HEK293 (cell line): ENCODE measurements around the gene AIF1L.

Experiments used
- CTCF ChIA-PET: fragments of 350-600 bp; formaldehyde crosslinking; extraction: SDS; loops from one replicate; lab custom pipeline; 2021; ENCODE audit warnings: antibody characterized with exemption; lab: Yijun Ruan, JAX
- POLR2A ChIA-PET: fragments of 300-600 bp; formaldehyde crosslinking; extraction: SDS; loops from one replicate; lab custom pipeline; 2020; ENCODE audit warnings: antibody characterized with exemption, inconsistent platforms; lab: Yijun Ruan, JAX
- H3K27ac ChIP-seq: fragments of 200-500 bp; sonication (Bioruptor generic); 2 replicates; pipeline ENCODE4 v1.5.1; 2014; ENCODE audit warnings: low read depth, low read length, control low read depth, inconsistent platforms; ENCODE audit errors: extremely low read depth
- H3K36me3 ChIP-seq, 2 experiments: fragments of 200-500 bp in 1 of 2; sonication (Bioruptor generic) in 1 of 2; 1 replicate in 1 of 2; 2 replicates in 1 of 2; pipeline ENCODE4 v1.5.1; 2014 to 2017; ENCODE audit warnings: inconsistent platforms in 2 of 2, low read length in 2 of 2; ENCODE audit not compliant: control insufficient read depth in 2 of 2, insufficient read depth in 1 of 2
- H3K4me1 ChIP-seq: fragments of 200-500 bp; sonication (Bioruptor generic); 2 replicates; pipeline ENCODE4 v1.5.1; 2014; ENCODE audit warnings: mild to moderate bottlenecking, low read length, inconsistent platforms; ENCODE audit not compliant: control insufficient read depth, insufficient read depth
- H3K4me3 ChIP-seq: 2 replicates; pipeline ENCODE4 v1.5.1; 2011; ENCODE audit warnings: low read depth, mild to moderate bottlenecking, control low read depth, low read length, moderate library complexity
- H3K9me3 ChIP-seq: fragments of 200-500 bp; sonication (Bioruptor generic); 2 replicates; pipeline ENCODE4 v1.5.1; 2014; ENCODE audit warnings: low read depth, low read length, inconsistent platforms; ENCODE audit not compliant: control insufficient read depth, insufficient read depth
- OVOL3 ChIP-seq: fragments of 450-650 bp; formaldehyde crosslinking; IDR thresholded peaks from 2 replicates; pipeline ENCODE4 v1.5.1; 2016; ENCODE audit warnings: missing biosample characterization, missing genetic modification characterization
- RBAK ChIP-seq: fragments of 450-650 bp; formaldehyde crosslinking; IDR thresholded peaks from 2 replicates; pipeline ENCODE4 v1.5.1; 2016; ENCODE audit warnings: missing biosample characterization, missing genetic modification characterization
- REST ChIP-seq: fragments of 450-650 bp; formaldehyde crosslinking; IDR thresholded peaks from 2 replicates; pipeline ENCODE4 v1.5.1; 2016; ENCODE audit warnings: missing biosample characterization, missing genetic modification characterization
- YY2 ChIP-seq: fragments of 450-650 bp; formaldehyde crosslinking; IDR thresholded peaks from 2 replicates; pipeline ENCODE4 v1.5.1; 2016; ENCODE audit warnings: missing biosample characterization, missing genetic modification characterization
- ZBTB11 ChIP-seq: fragments of 450-650 bp; formaldehyde crosslinking; conservative IDR thresholded peaks from 2 replicates; pipeline ENCODE4 v1.5.1; 2016; ENCODE audit warnings: low read depth, missing biosample characterization, missing genetic modification characterization
- ZNF404 ChIP-seq: fragments of 450-650 bp; formaldehyde crosslinking; IDR thresholded peaks from 2 replicates; pipeline ENCODE4 v1.5.1; 2017; ENCODE audit warnings: missing biosample characterization, missing genetic modification characterization
- ZNF518A ChIP-seq: fragments of 450-650 bp; formaldehyde crosslinking; conservative IDR thresholded peaks from 2 replicates; pipeline ENCODE4 v1.5.1; 2016; ENCODE audit warnings: low read depth, missing biosample characterization, missing genetic modification characterization
- ZNF558 ChIP-seq: fragments of 450-650 bp; formaldehyde crosslinking; IDR thresholded peaks from 2 replicates; pipeline ENCODE4 v1.5.1; 2016; ENCODE audit warnings: missing biosample characterization, missing genetic modification characterization
- ZNF580 ChIP-seq: fragments of 450-650 bp; formaldehyde crosslinking; IDR thresholded peaks from 2 replicates; pipeline ENCODE4 v1.5.1; 2016; ENCODE audit warnings: missing biosample characterization, missing genetic modification characterization
- ZNF707 ChIP-seq: fragments of 450-650 bp; formaldehyde crosslinking; IDR thresholded peaks from 2 replicates; pipeline ENCODE4 v1.5.1; 2016; ENCODE audit warnings: missing biosample characterization, missing genetic modification characterization
- ZNF768 ChIP-seq: fragments of 450-650 bp; formaldehyde crosslinking; IDR thresholded peaks from 2 replicates; pipeline ENCODE4 v1.5.1; 2018; ENCODE audit warnings: missing biosample characterization, mild to moderate bottlenecking, missing genetic modification characterization

The AIF1L gene

GRCh38 chr9:131167936-131168335 is 71.6 kb downstream of the AIF1L start (continued):
- no peak for TF ChIP-seq REST (tag by site-specific recombination)

- no peak overlapping the region for H3K27ac ChIP-seq
- ChIA-PET CTCF (interaction anchor here (2.1 to 2.5 kb wide), 2 partner anchors 167 to 180 kb away, joined by 4 to 9 read pairs; no protein-coding TSS in a partner anchor), POLR2A (no interaction called here)
- no peaks in the 10 kb centered on the region for H3K4me1 ChIP-seq
- no peak overlapping the region for H3K4me3 ChIP-seq
- no peak for TF ChIP-seq ZBTB11 (tag by site-specific recombination)
- TF ChIP-seq RBAK (tag by site-specific recombination) = no peak
- no peak for TF ChIP-seq ZNF404 (tag by site-specific recombination)
- TF ChIP-seq ZNF558 (tag by site-specific recombination) = no peak
- TF ChIP-seq ZNF518A = no peak
- no peak for TF ChIP-seq ZNF768 (tag by site-specific recombination)
- TF ChIP-seq YY2 (tag by site-specific recombination) = no peak
- TF ChIP-seq ZNF580 (tag by site-specific recombination) = no peak
- TF ChIP-seq ZNF707 (tag by site-specific recombination) = no peak
- no peak for TF ChIP-seq OVOL3 (tag by site-specific recombination)
- no peaks in the 10 kb centered on the region for H3K9me3 ChIP-seq
- H3K36me3 ChIP-seq = peaks cover 0 to 45% of the 10 kb centered on the region in 2 experiments; a peak in 1 of 3 replicates
Measured at GRCh38 chr9:131169563-131170240, 73.4 kb downstream of the AIF1L start.
